Type B pancreatic cell (in vitro differentiated cells): ENCODE results near the gene GRM4. TPM values are rescaled to one million over a fixed set of nuclear protein-coding genes. Genes with fewer than 3 reads are reported as not detected.

ENCODE experiments used
- DNase-seq: peaks from one replicate; pipeline ENCODE4 v3.0.0; 2021; ENCODE audit warnings: mixed read lengths; ENCODE audit not compliant: unreplicated experiment; ENCODE audit errors: extremely low spot score
- H3K27ac Mint-ChIP-seq: 2 replicates; pipeline ENCODE4 v1.8.0; 2021; ENCODE audit warnings: mild to moderate bottlenecking, mixed read lengths
- H3K27me3 Mint-ChIP-seq: 2 replicates; pipeline ENCODE4 v1.8.0; 2021; ENCODE audit warnings: mixed read lengths
- H3K36me3 Mint-ChIP-seq: 2 replicates; pipeline ENCODE4 v1.8.0; 2021; ENCODE audit warnings: mixed read lengths
- H3K4me1 Mint-ChIP-seq: one replicate; pipeline ENCODE4 v1.8.0; 2021; ENCODE audit warnings: mixed read lengths; ENCODE audit not compliant: unreplicated experiment
- H3K4me3 Mint-ChIP-seq: 2 replicates; pipeline ENCODE4 v1.8.0; 2021; ENCODE audit warnings: mild to moderate bottlenecking, mixed read lengths
- H3K9me3 Mint-ChIP-seq: 2 replicates; pipeline ENCODE4 v1.8.0; 2021; ENCODE audit warnings: mixed read lengths
- CTCF ChIP-seq: fragments of 200-600 bp; sonication (generic); conservative IDR thresholded peaks from 2 replicates; pipeline ENCODE4 v1.5.0; 2021; ENCODE audit warnings: antibody characterized with exemption, mild to moderate bottlenecking
- total RNA-seq: library from RNA; stranded (reverse); gene quantifications from 2 replicates; pipeline ENCODE4 v1.2.1, GENCODE V29; 2021; ENCODE audit warnings: low replicate concordance

Gene GRM4
- total RNA-seq, 1 donor from 2014 or later = 2.2 TPM

GRCh38 chr6:34057191-34057590, 88.7 kb downstream of the GRM4 start:
- TF ChIP-seq CTCF = no peak
- H3K27ac Mint-ChIP-seq = no peak overlapping the region
- H3K27me3 Mint-ChIP-seq = peaks cover 3% of the 10 kb centered on the region
- H3K36me3 Mint-ChIP-seq = no peaks in the 10 kb centered on the region
- no peak for DNase-seq
- no peak overlapping the region for H3K4me3 Mint-ChIP-seq
- no peaks in the 10 kb centered on the region for H3K9me3 Mint-ChIP-seq
- peaks cover 3% of the 10 kb centered on the region for H3K4me1 Mint-ChIP-seq

GRCh38 chr6:34056305-34057108, 89.4 kb downstream of the GRM4 start:
- H3K27ac Mint-ChIP-seq = no peak overlapping the region
- H3K4me3 Mint-ChIP-seq = no peak overlapping the region
- no peak for TF ChIP-seq CTCF
- DNase-seq = no peak
- H3K4me1 Mint-ChIP-seq = peaks cover 3% of the 10 kb centered on the region
- no peaks in the 10 kb centered on the region for H3K36me3 Mint-ChIP-seq
- no peaks in the 10 kb centered on the region for H3K9me3 Mint-ChIP-seq
- H3K27me3 Mint-ChIP-seq = peaks cover 3% of the 10 kb centered on the region

GRCh38 chr6:34055223-34055933, 90.5 kb downstream of the GRM4 start:
- no peaks in the 10 kb centered on the region for H3K9me3 Mint-ChIP-seq
- DNase-seq = no peak
- TF ChIP-seq CTCF = peak; percentile 90
- no peak overlapping the region for H3K4me3 Mint-ChIP-seq
- peak overlapping the region; percentile 30 for H3K27ac Mint-ChIP-seq
- peaks cover 3% of the 10 kb centered on the region for H3K4me1 Mint-ChIP-seq
- peaks cover 3% of the 10 kb centered on the region for H3K27me3 Mint-ChIP-seq
- H3K36me3 Mint-ChIP-seq = no peaks in the 10 kb centered on the region

GRCh38 chr6:34053721-34054120, 92.2 kb downstream of the GRM4 start:
- DNase-seq = no peak
- peaks cover 3% of the 10 kb centered on the region for H3K4me1 Mint-ChIP-seq
- H3K36me3 Mint-ChIP-seq = no peaks in the 10 kb centered on the region
- H3K27me3 Mint-ChIP-seq = peaks cover 13% of the 10 kb centered on the region
- no peaks in the 10 kb centered on the region for H3K9me3 Mint-ChIP-seq
- peak overlapping the region; percentile 63 for H3K27ac Mint-ChIP-seq
- no peak for TF ChIP-seq CTCF
- no peak overlapping the region for H3K4me3 Mint-ChIP-seq

- H3K4me3 Mint-ChIP-seq = no peak overlapping the region
- TF ChIP-seq CTCF = no peak
Measured at GRCh38 chr6:34052918-34053608, 92.8 kb downstream of the GRM4 start.

More at GRCh38 chr6:34052918-34053608, 92.8 kb downstream of the GRM4 start:
- no peak for DNase-seq
- Mint-ChIP-seq H3K4me1 (peaks cover 3% of the 10 kb centered on the region), H3K36me3 (no peaks in the 10 kb centered on the region), H3K27ac (peak overlapping the region; percentile 63), H3K9me3 (no peaks in the 10 kb centered on the region), H3K27me3 (peaks cover 17% of the 10 kb centered on the region)
